GM21723 (cell line): Measurements from ENCODE around the gene SH2B3.
A peak's percentile ranks its signal among the peaks of the same experiment; 100 is the strongest.
"Not testable (repeated sequence)": the region's sequence is repeated elsewhere in the genome, so short reads cannot be mapped to it uniquely, and the experiment has no call there.

ENCODE experiments used
- ATAC-seq: cut with Tn5 transposase; IDR thresholded peaks from one replicate; pipeline ENCODE4 v1.9.1; 2021; ENCODE audit warnings: mild to moderate bottlenecking, moderate library complexity; ENCODE audit not compliant: unreplicated experiment

The SH2B3 gene

GRCh38 chr12:111386885-111387284, 18.8 kb upstream of the SH2B3 start:
- no peak for ATAC-seq

DNA sequence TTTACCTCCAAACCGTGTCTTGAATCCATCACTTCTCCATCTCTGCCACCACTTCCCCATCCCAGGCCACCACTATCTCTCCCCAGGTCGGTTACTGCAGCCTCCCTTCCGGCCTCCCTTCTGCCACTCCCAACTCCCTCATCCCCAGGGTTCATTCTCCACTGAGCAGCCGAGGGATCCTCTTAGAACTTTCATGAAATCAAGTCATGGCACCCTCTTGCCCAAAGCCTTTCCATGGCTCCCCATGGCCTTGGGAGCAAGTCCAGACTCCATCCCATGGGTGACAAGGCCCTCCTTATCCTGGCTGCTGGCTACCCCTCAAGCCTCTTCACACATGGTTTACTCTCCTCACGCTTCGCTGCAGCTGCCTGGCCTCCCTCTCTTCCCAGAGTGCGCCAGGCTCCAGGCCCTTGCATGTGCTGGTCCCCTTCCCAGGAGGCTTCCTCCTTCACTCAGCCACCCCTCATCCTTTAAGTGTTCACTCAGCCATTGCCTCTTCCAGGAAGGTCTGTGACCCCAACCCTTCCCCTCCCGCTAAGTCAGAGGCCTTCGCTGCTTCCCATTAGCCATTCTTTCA, 17.9 kb upstream of the SH2B3 start:
- ATAC-seq, result no peak

DNA sequence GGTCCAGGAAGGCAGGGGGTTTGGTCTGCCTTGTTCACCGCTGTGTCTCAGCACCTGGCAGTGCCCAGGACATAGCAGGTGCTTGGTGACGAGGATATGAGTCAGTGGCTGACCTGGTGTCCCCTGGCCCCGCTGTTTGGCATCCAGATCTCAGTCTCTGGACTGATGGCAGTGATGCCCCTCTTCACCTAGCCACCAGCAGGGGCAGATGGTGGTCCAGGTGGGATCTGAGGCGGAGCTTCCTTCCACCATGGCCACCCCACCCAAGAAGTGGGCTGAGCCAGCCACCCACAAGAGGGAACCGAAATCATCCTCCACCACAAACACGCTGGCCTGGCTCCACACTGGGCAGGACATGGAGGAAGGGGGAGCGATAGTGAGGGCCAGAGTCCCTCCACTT, 16.1 kb upstream of the SH2B3 start:
- no peak for ATAC-seq

GRCh38 chr12:111390910-111391309, 14.8 kb upstream of the SH2B3 start:
- ATAC-seq, result no peak

- ATAC-seq, result no peak
Measured at GRCh38 chr12:111393700-111394300, 11.9 kb upstream of the SH2B3 start.

DNA sequence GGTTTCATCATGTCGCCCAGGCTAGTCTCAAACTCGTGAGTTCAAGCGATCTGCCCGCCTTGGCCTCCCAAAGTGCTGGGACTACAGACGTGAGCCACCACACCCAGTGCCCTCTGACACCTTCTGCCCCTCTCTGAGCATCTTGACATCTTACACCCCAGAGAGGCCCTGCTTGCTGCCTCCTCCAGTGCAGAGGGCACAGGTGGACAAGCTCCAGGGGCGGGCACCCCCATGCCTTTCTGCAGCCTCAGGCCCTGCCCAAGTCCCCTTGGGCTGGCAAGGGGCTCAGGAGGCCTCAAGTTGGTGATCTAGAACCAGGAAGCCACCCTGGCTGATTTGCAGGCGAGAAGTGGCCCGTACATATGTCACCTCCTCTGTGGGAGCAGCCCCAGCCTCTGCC, 11.2 kb upstream of the SH2B3 start:
- ATAC-seq, result no peak

DNA sequence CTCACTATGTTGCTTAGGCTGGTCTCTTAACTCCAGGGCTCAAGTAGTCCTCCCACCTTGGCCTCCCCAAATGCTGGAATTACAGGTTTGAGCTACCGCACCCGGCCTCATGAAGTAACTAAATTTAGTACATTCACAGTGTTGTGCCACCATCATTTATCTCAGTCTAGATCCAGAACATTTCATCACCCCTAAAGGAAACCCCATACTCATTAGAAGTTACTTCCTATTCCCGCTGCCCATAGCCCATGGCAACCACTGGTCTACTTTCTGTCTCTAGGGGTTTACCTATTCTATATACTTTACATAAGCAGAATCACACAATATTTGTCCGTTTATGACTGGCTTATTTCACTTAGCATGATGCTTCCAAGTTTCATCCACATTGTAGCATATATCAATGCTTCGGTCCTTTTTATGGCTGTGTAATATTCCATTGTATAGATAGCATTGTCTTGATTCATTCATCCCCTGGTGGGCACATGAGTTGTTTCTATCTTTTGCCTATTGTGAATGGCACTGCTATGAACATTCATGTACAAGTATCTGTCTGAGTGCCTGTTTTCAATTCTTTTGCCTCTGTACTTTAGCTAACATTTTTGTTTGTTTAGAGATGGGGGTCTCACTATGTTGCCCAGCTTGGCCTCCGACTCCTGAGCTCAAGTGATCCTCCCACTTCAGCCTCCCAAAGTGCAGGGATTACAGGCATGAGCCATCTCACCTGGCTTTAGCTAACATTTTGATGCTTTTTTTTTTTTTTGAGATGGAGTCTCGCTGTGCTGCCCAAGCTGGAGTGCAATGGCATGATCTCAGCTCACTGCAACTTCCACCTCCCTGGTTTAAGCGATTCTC, 10.2 kb upstream of the SH2B3 start:
- ATAC-seq, result no peak

DNA sequence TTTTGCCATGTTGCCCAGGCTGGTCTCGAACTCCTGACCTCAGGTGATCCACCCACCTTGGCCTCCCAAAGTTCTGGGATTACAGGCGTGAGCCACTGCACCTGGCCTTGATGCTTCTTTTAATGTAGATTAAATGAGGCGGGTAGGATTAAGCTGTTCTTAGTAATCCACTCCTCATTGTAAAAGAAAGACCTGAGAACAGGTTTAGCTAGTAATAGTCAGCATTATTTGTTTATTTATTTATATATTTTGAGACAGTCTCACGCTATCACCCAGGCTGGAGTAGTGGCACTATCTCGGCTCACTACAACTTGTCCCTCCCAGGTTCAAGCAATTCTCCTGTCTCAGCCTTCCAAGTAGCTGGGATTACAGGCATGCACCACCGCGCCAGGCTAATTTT, 9.5 kb upstream of the SH2B3 start:
- ATAC-seq, result not testable (repeated sequence)

DNA sequence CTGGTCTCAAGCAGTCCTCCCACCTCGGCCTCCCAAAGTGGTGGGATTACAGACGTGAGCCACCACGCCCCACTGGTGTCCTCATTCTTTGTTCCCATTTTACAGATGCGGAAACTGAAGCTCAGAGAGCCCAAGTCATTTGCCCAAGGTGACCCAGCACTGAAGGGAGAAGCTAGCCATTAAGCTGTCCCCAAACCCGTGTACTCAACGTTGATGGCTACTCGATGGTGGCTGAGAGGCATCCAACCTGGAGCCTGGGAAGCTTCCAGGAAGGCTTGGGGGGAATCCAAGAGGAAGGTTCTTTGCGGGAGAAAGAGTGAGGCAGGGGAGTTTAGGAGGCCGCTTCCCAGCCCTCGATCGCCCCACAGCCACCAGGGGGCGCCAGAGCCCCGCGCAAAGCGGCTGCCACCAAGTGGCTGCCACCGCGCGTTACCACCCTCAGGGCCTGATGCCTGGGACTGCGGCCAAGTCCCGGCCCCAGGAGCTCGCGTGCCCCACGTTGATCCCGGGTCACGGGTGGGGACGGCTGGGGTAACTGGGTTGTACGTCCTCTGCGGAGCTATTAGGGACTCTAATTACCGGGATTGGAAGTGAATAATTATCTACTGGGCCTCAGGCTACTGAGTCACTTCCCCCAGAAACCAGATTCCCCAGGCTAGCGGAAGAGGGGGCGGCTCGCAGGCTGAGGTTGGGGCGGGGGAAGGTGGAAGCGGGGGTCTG, 8.8 kb upstream of the SH2B3 start:
- no peak for ATAC-seq

- no peak for ATAC-seq
Measured at GRCh38 chr12:111398530-111398929, 7.2 kb upstream of the SH2B3 start.

DNA sequence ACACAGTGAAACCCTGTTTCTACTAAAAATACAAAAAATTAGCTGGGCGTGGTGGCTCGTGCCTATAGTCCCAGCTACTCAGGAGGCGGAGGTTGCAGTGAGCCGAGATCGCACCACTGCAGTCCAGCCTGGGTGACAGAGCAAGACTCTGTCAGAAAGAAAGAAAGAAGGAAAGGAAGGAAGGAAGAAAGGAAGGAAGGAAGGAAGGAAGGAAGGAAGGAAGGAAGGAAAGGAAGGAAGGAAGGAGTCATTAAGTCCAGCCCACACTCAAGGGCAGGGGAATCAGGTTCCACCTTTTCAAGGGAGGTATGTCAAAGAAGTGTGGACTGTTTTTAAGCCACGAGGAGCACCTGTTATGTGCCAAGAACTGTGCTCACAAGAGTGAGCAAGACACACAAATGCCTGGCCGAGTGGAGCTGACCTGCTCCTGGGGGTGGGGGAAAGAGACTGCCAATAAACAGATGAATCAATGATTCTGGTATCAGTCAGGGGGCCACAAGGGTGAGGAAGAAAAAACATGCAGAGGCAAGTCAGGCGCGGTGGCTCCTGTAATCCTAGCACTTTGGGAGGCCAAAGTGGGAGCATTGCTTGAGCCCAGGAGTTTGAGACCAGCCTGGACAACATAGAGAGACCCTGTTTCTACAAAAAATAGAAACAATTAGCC, 5.8 kb upstream of the SH2B3 start:
- ATAC-seq, result not testable (repeated sequence)

DNA sequence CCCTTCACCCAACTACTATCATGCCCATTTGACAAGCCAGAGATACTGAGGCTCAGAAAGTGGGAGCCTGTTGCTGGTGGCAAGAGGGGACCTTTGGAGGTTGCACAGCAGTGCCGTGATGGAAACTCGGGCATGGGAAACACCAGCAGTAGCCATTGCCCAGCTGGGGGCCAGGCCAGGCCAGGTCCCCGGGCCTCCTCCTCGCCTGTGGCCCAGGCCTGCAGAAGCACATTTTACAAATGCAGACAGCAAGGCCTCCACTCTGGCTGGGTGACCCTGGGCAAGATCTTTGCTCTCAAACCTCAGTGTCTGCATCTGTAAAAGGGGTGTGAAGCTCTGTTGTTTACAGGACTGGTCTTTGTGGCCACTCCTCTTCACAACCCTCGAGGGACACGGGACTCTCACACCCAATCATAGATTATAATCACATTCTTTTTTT, 4.5 kb upstream of the SH2B3 start:
- no peak for ATAC-seq

- not testable (repeated sequence) for ATAC-seq
Measured at GRCh38 chr12:111402490-111402824, 3.3 kb upstream of the SH2B3 start.

- ATAC-seq, result peak; percentile 14
Measured at GRCh38 chr12:111404362-111405148, 1.2 kb upstream of the SH2B3 start.

GRCh38 chr12:111405149-111405858, 419 bp upstream of the SH2B3 start:
- ATAC-seq, result peak; percentile 42

DNA sequence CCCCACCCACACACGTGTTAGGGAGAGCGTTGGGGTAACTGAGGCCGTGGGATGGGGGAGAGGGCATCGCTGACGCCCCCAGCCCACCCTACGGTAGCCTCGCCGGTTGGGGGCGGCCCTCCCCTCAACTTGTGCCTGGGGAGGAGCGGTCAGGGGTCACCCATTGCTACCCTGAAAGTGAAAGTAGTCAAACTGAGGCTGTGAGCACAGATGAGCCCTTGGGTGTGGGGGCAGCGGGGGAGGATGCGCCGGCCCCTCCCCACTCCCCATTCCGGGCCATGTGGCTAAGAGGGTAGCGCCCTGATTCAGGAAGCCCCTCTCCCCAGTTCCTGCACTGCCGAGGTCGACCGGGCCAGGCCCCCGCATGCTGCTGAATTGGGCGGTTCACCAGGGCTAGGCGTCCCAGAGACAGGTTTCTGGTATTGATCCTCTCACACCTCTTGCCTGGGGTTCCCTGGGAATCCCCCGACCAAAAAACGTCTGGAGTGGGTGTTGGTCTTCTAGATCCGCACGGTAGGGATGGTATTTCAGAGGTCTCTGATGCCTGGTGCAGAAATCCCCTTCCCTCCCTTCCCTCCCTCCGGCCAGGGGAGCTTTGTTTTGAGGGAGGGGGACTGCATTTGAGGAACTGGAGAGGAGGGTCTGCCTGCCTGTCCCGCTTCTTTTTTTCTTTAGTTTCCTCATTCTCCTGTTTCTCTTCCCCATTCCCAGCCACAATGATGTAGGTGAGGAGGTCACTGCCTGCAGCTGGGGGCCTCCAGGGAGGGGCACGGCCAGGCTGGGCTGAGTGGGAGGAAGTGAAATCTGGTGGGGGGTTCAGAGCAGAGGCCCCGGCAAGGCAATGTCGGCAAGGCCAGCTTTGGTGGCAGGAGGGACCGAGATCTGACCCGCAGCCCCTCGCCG, 1.0 kb downstream of the SH2B3 start:
- no peak for ATAC-seq

DNA sequence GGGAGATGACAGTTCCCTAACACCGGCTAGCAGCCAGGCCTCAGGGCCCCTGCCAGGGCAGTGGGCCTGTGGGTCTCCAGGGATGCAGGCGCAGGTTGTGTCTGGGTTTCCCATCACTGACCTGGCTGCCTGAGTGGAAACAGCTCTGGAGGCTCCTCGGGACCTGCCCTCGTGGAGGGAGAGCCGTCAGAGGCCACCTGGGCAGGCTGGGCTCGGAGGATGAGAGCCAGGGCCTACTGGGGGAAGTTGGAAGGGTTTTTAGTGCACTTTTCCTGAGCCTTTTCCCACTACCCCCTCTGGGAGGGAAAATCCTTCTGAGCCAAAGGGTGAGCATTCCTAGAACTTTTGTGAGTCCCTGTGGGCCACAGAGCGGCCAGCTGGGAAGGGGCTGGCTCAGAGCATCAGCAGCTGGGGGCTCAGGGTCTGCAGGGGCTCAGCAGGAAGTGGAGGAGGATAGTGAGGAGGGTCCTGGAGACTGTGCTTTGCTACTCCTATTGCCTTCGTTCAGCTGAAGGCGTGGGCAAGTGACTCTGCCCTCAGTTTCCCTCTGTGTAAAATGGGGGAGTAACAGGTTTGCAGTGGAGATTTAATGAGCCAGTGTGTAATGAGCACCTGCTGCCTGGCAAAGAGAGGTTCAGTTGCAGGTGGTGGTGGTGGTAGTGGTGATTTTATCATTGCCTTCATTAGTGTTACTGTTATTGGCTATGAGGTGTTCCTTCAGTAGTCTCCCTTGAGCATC, 1.8 kb downstream of the SH2B3 start:
- ATAC-seq, result no peak

DNA sequence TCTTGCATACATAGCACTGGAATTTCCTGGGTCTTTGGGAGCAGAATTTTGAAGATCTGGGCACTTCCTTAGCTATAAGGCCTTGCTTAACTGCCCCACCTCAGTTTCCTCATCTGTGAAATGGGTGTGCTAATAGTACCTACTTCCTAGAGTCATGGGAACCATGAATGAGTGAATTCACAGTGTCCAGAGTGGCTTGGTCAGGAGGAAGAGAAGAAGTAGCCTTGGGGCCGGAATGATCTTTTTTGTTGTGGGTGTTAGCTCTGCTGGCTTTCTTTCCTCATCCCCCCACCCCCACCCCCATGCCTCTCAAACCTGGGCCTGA, 2.4 kb downstream of the SH2B3 start:
- no peak for ATAC-seq
